ENCODE results near the gene CCDC137.
"Not testable (repeated sequence)": the region's sequence is repeated elsewhere in the genome, so short reads cannot be mapped to it uniquely, and the experiment has no call there.

Gene CCDC137, protein sequence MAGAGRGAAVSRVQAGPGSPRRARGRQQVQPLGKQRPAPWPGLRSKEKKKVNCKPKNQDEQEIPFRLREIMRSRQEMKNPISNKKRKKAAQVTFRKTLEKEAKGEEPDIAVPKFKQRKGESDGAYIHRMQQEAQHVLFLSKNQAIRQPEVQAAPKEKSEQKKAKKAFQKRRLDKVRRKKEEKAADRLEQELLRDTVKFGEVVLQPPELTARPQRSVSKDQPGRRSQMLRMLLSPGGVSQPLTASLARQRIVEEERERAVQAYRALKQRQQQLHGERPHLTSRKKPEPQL

DNA sequence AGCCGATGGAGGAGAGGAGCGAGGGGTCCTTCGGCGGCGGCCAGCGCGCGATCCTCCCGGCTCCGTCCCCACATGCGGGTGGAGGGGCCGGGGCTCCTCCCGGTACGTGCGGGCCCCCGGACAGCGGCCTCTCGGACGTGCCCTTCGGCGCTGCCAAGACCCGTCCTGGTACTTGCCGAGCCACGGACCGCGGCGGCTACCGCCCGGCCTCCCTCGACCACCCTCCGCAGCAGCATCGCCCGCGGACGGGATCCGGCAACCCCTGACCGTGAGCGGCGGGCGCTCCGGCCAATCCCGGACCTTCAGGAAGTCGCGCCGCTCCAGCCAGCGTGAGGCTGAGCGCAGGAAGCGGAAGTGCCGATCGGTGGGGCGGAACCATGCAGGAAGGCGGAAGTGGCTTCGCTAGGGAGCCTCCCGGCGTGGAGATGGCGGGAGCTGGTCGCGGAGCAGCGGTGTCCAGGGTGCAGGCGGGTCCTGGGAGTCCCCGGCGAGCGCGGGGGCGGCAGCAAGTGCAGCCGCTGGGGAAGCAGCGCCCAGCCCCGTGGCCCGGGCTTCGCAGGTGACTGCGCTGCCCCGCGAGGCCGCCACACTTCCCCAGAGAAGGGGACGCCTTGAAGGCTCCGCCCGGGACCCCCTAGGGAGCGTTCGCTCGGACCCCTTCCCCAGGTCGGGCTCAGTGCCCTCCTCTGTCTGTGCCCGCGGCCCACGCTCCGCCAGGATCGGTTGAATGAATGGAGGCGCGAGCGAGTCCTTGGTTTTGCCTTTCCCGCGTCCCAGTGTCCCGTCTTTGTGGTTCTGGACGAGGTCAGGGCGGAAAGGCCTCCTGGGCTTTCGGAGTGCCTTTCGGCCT lies at the start of gene CCDC137, which contains the start of gene OXLD1:
CCDC137 (plus strand) TSS at position 396 of the 850 bp plus-strand sequence; CDS start at position 426, 30 bp downstream.
OXLD1 (minus strand) TSS at position 264 of the 850 bp plus-strand sequence; CDS start at position 236, 28 bp downstream.
- peak; percentile 95 for DNase-seq

DNA sequence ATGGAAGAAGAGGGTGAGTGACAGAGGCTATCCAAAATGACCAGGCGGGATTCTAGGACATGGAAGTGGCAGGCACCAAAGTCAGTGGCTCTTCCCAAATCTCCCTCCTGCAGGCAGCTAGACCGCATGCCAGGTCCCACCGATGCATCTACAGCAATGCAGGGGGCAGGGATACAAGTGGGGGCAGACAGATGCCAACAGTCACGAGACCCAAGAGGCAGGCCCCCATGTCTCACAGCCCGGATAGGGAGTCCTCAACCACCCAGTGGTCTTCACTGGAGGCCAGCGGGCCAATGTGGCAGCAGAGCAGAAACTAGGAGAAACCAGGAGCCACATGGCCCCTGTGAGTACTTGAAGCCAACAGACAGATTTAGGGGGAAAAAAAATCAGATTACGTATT lies 49.7 kb upstream of the CCDC137 start:
- no peak for DNase-seq

DNA sequence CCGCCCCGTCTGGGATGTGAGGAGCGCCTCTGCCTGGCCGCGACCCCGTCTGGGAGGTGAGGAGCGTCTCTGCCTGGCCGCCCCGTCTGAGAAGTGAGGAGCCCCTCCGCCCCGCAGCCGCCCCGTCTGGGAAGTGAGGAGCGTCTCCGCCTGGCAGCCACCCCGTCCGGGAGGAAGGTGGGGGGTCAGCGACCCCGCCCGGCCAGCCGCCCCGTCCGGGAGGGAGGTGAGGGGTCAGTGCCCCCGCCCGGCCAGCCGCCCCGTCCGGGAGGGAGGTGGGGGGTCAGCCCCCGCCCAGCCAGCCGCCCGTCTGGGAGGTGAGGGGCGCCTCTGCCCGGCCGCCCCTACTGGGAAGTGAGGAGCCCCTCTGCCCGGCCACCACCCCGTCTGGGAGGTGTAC lies 48.2 kb upstream of the CCDC137 start:
- not testable (repeated sequence) for DNase-seq

DNA sequence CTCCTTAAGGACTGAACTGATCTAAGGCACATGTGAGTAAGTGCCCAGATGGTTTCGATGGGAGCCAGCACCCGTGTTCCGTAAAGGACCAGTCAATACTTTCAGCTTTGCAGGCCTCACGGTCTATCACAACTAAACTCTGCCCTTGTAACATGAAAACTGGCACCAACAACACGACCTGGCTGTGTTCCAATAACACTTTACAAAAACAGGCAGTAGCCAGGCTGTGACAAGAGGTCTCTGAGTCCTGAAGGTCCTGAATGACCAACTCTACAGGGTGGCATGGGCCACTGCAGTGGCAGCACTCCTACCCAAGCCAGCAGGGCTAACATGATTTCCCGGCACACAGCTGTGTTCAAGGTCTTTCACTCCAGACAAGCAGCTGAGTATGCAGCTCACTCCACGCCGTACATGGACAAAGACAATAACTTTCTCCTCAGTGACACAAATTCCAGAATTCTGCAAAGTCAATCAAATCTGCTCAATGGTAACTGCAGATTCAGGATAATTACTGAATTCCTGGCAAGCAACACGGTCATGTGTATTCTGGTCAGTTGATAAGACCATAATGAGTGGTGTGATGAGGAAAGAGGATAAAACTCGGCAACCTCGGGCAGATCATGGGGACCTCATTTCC lies 44.9 kb upstream of the CCDC137 start:
- no peak for DNase-seq

DNA sequence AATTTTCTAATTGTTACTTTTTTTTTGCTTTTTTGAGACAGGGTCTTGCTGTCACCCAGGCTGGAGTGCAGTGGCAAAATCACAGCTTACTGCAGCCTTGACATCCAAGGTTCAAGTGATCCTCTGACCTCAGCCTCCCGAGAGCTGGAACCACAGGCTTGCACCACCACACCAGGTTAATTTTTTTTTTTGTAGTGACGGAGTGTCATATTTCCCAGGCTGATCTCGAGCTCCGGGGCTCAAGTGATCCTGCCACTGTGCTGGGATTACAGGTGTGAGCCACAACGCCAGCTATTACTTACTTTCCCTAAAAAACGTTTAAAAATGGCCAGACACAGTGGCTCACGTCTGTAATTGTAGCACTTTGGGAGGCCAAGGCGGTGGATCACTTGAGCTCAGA lies 36.3 kb upstream of the CCDC137 start:
- no peak for DNase-seq

DNA sequence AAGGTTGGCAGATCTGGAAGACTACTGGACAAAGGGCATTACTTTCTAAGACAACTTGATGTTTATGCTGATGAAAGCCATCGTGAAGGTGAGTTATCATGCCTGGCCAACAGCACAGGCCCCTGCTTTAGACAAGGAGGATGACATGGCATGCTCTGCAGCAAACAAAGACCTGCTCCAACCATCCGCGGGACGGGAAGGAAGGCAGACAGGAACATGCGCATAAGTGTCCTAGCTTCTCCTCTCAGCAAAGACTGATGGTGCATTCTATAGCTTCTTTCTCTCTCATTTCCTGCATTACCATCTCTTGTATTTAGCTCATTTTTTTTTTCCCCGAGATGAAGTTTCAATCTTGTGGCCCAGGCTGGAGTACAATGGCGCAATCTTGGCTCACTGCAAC lies 35.1 kb upstream of the CCDC137 start:
- no peak for DNase-seq

DNA sequence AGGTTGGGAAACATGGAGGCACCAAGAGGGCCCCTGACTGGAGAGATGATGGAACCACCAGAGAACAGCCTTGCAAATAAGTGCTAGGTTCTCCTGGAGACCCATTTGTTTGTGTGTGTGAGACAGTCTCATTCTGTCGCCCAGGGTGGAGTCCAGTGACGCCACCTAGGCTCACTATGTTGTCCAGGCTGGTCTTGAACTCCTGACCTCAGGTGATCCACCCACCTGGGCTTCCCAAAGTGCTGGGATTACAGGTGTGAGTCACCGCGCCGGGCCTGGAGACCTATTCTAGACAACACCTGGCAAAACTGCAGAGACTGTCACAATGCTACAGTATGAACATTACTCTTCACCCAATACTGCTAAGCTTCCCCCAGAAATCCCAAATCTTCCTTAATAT lies 31.1 kb upstream of the CCDC137 start:
- no peak for DNase-seq

DNA sequence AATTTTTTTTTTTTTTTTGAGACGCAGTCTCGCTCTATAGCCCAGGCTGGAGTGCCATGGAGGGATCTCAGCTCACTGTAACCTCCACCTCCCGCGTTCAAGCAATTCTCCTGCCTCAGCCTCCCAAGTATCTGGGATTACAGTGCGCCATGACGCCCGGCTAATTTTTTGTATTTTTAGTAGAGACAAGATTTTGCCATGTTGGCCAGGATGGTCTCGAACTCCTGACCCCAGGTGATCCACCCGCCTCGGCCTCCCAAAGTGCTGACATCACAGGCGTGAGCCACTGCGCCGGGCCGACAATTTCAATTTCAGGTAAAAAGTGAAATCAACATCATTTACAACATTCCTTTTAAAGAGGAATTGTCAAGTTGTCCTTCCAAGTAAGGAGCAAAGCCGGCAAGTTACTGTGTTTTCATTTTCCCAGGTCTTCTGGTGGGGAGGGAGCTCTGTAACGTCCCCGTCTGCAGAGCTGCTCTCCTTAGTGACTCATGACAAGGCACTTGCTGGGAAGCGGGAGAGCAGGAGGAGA lies 30.5 kb upstream of the CCDC137 start:
- no peak for DNase-seq

DNA sequence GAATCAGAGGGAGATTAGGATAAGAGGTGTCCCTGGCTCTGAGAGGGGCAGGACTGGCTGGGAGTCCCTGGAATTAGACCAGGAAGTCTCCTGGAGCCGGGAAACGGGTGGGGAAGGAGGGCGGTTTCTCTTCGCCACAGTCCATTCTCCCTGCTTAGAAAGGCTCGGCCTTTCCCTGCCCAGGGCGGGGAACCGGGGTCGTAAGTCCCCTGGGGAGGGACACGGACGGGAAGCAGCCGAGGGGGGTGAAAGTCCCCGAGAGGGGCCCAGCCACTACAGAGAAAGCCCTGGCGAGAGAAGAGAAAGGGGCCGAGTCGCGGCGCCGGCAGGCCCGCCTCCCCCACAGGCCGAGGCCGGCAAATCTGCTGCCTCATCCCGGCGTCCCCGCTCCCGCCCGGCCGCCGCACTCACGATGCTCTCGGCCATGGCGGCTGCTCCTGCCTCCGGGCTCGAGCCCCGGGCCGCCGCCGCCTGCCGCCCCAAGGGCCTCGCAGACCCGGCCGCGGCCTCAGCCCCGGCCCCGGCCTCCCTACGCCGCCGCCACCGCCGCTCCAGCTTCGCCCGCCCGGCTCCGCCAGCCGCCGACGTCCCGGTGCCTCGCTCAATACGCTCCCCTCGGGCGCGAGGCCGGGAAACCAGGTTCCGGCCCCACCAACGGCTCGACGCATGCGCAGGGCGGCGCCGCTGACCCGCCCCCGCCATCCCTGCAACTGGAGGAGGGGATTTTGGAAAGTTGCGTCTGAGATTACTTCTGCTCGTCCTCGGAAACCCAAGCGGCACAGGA lies 29.8 kb upstream of the CCDC137 start, which contains the start of the genes NPLOC4 and TSPAN10:
NPLOC4 (minus strand) TSS at position 608 of the 784 bp plus-strand sequence; CDS start at position 426, 182 bp downstream.
TSPAN10 (plus strand) TSS at position 692 of the 784 bp plus-strand sequence. CDS start 5,217 bp downstream, outside the sequence.
- peak; percentile 89 for DNase-seq

DNA sequence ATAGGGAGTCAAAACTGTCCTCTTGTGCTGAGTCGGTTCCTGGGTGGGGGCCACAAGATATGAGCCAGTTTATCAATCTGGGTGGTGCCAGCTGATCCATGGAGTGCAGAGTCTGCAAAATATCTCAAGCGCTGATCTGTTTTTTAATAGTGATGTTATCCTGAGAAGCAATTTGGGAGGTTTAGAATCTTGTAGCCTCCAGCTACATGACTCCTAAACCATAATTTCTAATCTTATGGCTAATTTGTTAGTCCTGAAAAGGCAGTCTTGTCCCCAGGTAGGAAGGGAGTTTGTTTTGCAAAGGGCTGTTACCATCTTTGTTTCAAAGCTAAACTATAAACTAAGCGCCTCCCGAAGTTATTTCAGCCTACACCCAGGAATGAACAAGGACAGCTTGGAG lies 27.9 kb upstream of the CCDC137 start:
- no peak for DNase-seq

DNA sequence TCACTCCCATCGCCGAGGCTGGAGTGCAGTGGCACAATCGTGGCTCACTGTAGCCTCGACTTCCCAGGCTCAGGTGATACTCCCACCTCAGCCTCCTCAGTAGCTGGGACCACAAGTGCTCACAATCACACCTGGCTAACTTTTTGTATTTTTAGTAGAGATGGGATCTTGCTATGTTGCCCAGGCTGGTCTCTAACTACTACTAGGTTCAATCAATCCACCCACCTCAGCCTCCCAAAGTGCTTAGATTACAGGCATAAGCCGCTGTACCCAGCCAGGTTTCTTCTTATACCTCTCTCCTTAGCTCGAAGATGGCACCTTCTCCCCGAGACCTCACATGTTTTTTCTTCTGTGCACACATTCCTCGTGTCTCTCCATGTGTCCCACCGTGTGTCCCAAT lies 26.5 kb upstream of the CCDC137 start:
- no peak for DNase-seq

DNA sequence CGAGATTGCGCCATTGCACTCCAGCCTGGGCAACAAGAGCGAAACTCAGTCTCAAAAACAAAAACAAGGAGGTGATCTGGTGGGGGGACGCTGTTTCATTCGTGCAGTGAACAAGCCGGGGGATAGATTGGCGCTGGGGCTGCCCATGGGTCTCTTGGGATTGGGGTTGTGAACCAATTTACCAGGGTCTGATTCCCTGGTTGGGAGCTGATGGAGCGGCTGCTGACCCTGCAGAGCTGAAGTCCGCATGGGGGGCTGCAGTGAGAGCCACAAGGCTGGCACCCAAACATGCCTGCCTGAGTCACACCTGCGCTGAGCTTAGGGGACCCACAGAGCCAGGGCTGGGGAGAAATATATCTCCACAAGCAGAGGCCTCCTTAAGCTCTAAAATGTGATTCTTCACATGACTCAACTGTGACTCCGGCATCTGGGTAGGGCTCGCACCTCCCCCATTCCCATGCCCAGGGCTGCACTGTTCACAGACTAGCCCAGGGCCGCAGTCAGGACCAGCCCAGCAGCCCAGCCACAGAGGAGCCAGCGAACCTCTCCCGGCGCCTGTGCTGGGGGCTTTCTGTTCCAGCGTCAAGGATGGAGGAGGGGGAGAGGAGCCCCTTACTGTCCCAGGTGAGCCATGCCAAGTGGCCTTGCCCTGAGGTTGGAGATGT lies 24.6 kb upstream of the CCDC137 start:
- no peak for DNase-seq

DNA sequence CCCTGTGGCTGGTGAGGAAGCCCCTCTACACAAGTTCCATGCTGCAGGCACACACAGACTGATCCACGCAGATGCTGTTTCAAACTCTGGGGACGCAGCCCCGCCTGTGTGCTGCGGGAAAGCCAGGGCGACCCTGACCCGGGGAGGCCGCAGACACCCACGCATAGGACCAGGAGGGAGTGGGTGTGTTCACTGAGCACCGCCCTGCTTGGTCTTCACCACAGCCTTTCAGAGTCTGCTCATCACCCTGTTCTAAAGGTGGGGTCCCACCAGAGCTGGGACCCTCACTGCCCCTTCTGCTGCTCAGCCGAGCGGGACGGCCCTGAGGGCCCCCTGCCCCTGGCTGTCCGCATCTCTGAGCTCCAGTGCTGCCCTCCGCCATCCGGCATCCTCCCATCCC lies 22.0 kb upstream of the CCDC137 start:
- no peak for DNase-seq

DNA sequence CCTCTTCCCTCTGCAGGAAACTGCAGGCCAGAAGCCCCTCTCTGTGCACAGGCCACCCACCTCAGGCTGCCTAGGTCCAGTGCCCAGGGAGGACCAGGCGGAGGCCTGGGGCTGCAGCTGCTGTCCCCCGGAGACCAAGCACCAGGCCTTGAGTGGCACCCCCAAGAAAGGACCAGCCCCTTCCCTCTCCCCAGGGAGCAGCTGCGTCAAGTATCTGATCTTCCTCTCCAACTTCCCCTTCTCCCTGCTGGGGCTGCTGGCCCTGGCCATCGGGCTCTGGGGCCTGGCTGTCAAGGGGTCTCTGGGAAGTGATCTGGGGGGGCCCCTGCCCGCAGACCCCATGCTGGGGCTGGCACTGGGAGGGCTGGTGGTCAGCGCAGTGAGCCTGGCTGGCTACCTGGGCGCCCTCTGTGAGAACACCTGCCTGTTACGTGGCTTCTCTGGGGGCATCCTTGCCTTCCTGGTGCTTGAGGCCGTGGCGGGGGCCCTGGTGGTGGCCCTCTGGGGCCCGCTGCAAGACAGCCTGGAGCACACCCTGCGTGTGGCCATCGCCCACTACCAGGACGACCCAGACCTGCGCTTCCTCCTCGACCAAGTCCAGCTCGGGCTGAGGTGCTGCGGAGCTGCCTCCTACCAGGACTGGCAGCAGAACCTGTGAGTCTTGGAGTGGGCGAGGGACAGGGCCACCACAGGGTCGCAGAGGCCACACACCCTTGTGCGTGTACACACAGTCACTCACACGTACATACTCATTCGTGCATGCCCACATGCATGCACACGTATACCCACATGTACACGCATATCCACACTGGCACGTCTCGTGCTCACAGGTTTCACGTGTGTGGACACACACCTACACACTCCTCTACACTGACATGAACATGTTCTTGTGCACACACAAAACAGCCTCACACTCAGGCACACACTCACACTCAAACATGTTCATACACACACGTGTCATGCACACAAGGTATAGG lies 21.3 kb upstream of the CCDC137 start:
- no peak for DNase-seq

DNA sequence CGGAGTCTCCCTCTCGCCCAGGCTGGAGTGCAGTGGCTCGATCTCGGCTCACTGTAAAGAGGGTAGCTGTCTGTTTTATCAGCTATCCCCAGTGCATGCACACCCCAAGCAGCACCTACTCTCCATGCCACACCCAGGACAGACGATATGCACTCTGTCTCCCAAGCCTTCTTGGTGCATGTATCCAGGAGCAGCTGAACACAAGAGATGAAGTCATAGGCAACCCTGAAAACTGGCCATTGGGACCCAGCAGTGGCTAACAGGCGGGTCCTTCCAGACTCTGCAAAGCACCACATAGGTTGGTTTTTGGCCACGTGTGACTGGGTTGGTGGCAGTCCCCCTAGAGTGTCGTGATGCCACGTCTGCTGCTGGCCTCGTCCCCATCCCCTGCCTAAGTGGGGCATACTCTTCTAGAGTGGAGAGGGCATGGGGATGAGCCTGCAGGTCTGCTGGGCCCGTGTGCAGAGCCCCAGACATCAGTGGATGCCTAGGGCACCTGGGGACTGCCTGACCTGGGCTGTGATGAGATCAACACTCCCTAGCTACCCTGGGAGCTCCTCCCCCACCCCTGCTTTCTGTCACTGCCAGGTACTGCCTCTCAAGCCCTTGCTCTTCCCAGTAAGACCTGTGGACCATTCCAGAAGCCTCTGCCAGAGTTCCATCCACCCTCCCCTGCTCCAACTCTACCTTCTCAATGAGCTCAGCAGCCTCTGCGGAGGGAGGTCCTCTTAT lies 19.5 kb upstream of the CCDC137 start:
- DNase-seq, result no peak

DNA sequence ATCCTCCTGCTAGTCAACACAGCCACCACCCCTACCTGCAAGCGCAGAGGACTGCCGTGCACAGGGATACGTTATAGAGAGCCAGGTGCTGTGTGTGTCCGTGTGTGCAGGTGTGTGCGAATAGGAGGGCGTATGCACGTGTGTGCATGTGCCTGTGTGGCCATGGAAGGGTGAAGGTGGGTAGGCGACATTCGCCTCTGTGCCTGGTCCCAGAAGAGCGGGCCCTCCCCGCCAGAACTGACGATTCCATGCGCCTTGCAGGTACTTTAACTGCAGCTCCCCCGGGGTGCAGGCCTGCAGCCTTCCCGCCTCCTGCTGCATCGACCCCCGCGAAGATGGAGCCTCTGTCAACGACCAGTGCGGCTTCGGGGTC lies 18.9 kb upstream of the CCDC137 start:
- DNase-seq, result no peak

DNA sequence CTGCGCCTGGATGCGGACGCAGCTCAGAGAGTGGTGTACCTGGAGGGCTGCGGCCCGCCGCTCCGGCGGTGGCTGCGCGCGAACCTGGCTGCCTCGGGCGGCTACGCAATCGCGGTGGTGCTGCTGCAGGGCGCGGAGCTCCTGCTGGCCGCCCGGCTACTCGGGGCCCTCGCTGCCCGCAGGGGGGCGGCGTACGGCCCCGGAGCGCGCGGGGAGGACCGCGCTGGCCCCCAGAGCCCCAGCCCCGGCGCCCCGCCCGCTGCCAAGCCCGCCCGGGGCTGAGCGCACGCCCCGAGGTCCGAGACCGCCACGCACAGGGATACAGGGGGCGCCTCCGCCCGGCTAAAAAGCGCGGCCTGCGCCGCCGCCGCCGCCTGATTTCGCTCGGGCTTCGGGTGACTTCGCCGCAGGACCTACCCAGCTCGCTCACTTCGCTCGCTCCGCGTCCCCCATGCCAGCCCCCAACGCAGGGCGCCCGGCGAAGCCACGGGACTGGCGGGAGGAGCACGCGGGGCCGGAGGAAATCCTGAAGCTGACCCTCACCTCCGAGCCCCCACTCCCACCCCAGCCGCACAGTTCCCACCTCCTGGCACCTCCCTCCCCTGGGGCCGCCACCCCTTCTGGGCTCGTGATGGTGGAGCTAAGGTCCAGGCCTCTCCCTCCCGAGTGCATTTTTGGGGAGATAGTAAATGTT lies 18.4 kb upstream of the CCDC137 start:
- no peak for DNase-seq

DNA sequence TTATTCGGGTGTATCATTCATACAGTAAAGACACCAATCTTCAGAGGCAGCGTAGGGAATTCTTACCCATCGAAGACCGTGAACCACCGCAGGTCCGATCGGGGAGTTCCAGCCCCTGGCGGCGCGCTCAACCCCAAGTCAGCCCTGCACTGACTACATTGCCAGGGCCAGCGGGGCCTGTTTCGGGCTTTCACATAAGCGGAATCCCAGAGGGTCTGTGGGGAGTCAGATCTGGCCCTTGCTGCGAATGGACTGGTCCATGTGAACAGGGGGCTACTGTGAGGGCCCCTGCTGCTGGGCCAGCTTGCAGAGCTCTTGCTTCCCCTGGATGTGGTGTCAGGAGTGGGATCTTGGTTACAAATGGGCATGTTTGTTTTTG lies 17.8 kb upstream of the CCDC137 start:
- no peak for DNase-seq

DNA sequence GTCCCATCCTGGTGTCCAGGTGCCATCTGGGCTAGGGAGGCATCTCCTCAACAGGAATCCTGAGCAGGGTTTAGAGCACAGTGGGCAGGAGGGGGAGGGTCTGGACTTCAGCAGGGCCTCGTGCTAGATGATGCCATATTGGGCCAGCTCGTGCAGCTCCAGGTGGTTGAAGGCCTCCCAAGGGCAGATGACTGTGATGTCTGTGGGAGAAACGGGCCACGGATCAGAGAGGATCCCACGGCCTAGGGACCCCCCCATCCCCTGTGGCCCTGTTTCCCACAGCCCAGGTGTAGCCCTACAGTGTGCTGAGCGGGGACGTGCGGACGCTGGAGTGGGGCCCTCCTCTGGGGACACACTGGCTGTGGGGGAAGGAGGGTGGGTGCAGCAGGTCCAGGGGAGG lies 15.6 kb upstream of the CCDC137 start:
- DNase-seq, result no peak

Data from CD4-positive, alpha-beta T cell treated with Interleukin-17A for 4 hours (primary cell).